Type B pancreatic cell (in vitro differentiated cells): ENCODE measurements around the gene XPO6. TPM values are rescaled to one million over a fixed set of nuclear protein-coding genes. Genes with fewer than 3 reads are reported as not detected.

Experiments
- DNase-seq: peaks from one replicate; pipeline ENCODE4 v3.0.0; 2021; ENCODE audit warnings: mixed read lengths; ENCODE audit not compliant: unreplicated experiment; ENCODE audit errors: extremely low spot score
- H3K27ac Mint-ChIP-seq: 2 replicates; pipeline ENCODE4 v1.8.0; 2021; ENCODE audit warnings: mild to moderate bottlenecking, mixed read lengths
- H3K27me3 Mint-ChIP-seq: 2 replicates; pipeline ENCODE4 v1.8.0; 2021; ENCODE audit warnings: mixed read lengths
- H3K36me3 Mint-ChIP-seq: 2 replicates; pipeline ENCODE4 v1.8.0; 2021; ENCODE audit warnings: mixed read lengths
- H3K4me1 Mint-ChIP-seq: one replicate; pipeline ENCODE4 v1.8.0; 2021; ENCODE audit warnings: mixed read lengths; ENCODE audit not compliant: unreplicated experiment
- H3K4me3 Mint-ChIP-seq: 2 replicates; pipeline ENCODE4 v1.8.0; 2021; ENCODE audit warnings: mild to moderate bottlenecking, mixed read lengths
- H3K9me3 Mint-ChIP-seq: 2 replicates; pipeline ENCODE4 v1.8.0; 2021; ENCODE audit warnings: mixed read lengths
- CTCF ChIP-seq: fragments of 200-600 bp; sonication (generic); conservative IDR thresholded peaks from 2 replicates; pipeline ENCODE4 v1.5.0; 2021; ENCODE audit warnings: antibody characterized with exemption, mild to moderate bottlenecking
- total RNA-seq: library from RNA; stranded (reverse); gene quantifications from 2 replicates; pipeline ENCODE4 v1.2.1, GENCODE V29; 2021; ENCODE audit warnings: low replicate concordance

XPO6 gene
- total RNA-seq, 1 donor from 2014 or later: 111 TPM

DNA sequence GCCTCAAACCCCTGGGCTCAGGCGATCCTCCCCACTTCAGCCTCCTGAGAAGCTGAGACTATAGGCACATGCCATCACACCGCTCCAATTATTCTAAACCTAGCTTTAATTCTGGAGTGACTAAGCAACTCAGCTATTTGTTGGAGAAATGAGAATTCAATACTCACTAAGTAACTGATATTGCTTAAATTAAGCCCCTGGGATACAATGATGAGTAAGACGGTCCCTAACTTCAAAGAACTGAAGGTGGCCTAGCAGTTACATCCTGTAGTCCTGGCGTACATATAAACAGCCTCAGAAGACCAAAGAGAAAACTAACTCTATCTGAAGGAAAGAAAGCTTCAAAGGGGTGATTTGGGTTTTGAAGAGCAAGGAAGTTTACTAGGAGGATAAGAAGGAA, 25.0 kb downstream of the XPO6 start:
- no peak for TF ChIP-seq CTCF
- no peak for DNase-seq
- peaks cover 19% of the 10 kb centered on the region for H3K36me3 Mint-ChIP-seq
- no peak overlapping the region for H3K27ac Mint-ChIP-seq
- H3K27me3 Mint-ChIP-seq: no peaks in the 10 kb centered on the region
- H3K9me3 Mint-ChIP-seq: no peaks in the 10 kb centered on the region
- peaks cover 37% of the 10 kb centered on the region for H3K4me1 Mint-ChIP-seq
- no peak overlapping the region for H3K4me3 Mint-ChIP-seq

GRCh38 chr16:28185696-28186095, 26.1 kb downstream of the XPO6 start:
- no peak for DNase-seq
- H3K27ac Mint-ChIP-seq: no peak overlapping the region
- no peak for TF ChIP-seq CTCF
- H3K9me3 Mint-ChIP-seq: no peaks in the 10 kb centered on the region
- no peak overlapping the region for H3K4me3 Mint-ChIP-seq
- peaks cover 38% of the 10 kb centered on the region for H3K4me1 Mint-ChIP-seq
- no peaks in the 10 kb centered on the region for H3K27me3 Mint-ChIP-seq
- H3K36me3 Mint-ChIP-seq: peaks cover 14% of the 10 kb centered on the region

- H3K27ac Mint-ChIP-seq: no peak overlapping the region
- no peak for TF ChIP-seq CTCF
Observed at GRCh38 chr16:28184625-28185024, 27.1 kb downstream of the XPO6 start.

DNA sequence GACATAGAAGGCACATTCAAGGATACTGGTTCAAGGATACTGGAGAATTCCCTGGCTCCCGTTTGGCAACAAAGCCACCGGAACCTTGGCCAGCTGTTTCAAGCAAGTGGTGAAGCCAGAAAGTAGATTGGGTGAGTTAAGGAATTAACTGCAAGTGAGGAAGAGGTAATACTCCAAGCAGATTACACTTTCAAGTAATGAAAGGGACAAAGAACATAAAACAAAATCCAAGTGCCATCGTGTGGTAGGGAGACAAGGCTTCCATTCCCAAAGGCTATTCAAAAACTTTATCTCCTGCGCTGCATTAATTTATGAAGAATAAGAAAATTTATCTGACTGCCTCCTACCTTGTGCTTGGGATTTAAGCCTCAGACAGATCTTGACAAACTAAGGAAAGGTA, 27.8 kb downstream of the XPO6 start:
- peaks cover 13% of the 10 kb centered on the region for H3K36me3 Mint-ChIP-seq
- TF ChIP-seq CTCF: no peak
- peaks cover 26% of the 10 kb centered on the region for H3K4me1 Mint-ChIP-seq
- H3K4me3 Mint-ChIP-seq: no peak overlapping the region
- peak overlapping the region; percentile 3 for H3K27ac Mint-ChIP-seq
- DNase-seq: no peak
- no peaks in the 10 kb centered on the region for H3K9me3 Mint-ChIP-seq
- no peaks in the 10 kb centered on the region for H3K27me3 Mint-ChIP-seq

More at GRCh38 chr16:28184625-28185024, 27.1 kb downstream of the XPO6 start:
- no peak overlapping the region for H3K4me3 Mint-ChIP-seq
- H3K9me3 Mint-ChIP-seq: no peaks in the 10 kb centered on the region
- peaks cover 29% of the 10 kb centered on the region for H3K4me1 Mint-ChIP-seq
- no peak for DNase-seq
- peaks cover 14% of the 10 kb centered on the region for H3K36me3 Mint-ChIP-seq
- H3K27me3 Mint-ChIP-seq: no peaks in the 10 kb centered on the region

DNA sequence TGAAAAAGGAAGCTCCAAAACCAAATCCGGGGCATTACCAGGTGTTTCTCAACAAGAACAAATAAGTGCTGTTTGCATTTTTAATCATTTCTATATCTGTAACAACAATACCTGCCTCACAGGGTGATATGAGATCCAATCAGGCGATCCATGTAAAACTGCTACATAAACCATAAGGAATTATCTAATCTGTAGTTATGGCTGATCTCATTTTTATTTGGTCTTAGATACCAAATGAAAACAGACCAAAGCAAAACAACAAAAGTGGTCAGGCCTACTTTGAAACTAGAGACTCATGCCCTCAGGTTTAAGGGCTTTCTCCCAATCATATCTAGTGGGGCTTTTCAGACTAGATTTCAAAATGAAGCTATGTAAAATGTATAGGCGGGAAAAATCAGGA, 28.3 kb downstream of the XPO6 start:
- DNase-seq: no peak

More for the DNA sequence above, 28.3 kb downstream of the XPO6 start:
- Mint-ChIP-seq H3K9me3 (no peaks in the 10 kb centered on the region), H3K36me3 (peaks cover 13% of the 10 kb centered on the region), H3K4me1 (peaks cover 26% of the 10 kb centered on the region), H3K27ac (no peak overlapping the region), H3K4me3 (no peak overlapping the region), H3K27me3 (no peaks in the 10 kb centered on the region)
- TF ChIP-seq CTCF: no peak
